ENCODE results near the gene ZBTB6. TPM values are rescaled to one million over a fixed set of nuclear protein-coding genes. Genes with fewer than 3 reads are reported as not detected.
"Not testable (repeated sequence)": the region's sequence is repeated elsewhere in the genome, so short reads cannot be mapped to it uniquely, and the experiment has no call there.

ZBTB6 gene
- total and polyA plus RNA-seq, 7 donors: 3.0 to 14.5 (median 7.1) TPM

- H3K36me3 ChIP-seq: peaks cover 0 to 20% (median 13%) of the 10 kb centered on the region in 4 donors
- H3K27me3 ChIP-seq: no peaks in the 10 kb centered on the region
- H3K9me3 ChIP-seq: no peaks in the 10 kb centered on the region
- no peaks in the 10 kb centered on the region for H3K4me1 ChIP-seq
- intact Hi-C loops (cut with DNase I): no loop called here
- H3K27ac ChIP-seq: no peak overlapping the region
- TF ChIP-seq EP300 (IDR thresholded peaks at IDR 0.05): no peak
- no peak for TF ChIP-seq CTCF (IDR thresholded peaks at IDR 0.05)
- no peak for TF ChIP-seq POLR2A (IDR thresholded peaks at IDR 0.05)
- no peak for TF ChIP-seq POLR2AphosphoS5 (IDR thresholded peaks at IDR 0.05)
- H3K4me3 ChIP-seq: no peak overlapping the region
- no peak for DNase-seq
- 93 to 97% methylated on average over 8 of the region's 8 CpGs for WGBS, 2 donors
Measured at GRCh38 chr9:122922713-122923112, 9.6 kb upstream of the ZBTB6 start.

GRCh38 chr9:122918310-122918709 is 5.2 kb upstream of the ZBTB6 start:
- intact Hi-C loops (cut with DNase I): no loop called here
- TF ChIP-seq CTCF (IDR thresholded peaks at IDR 0.05): no peak
- no peak for TF ChIP-seq POLR2A (IDR thresholded peaks at IDR 0.05)
- no peak for TF ChIP-seq EP300 (IDR thresholded peaks at IDR 0.05)
- no peak for TF ChIP-seq POLR2AphosphoS5 (IDR thresholded peaks at IDR 0.05)
- 89 to 93% methylated on average over 2 of the region's 2 CpGs for WGBS, 2 donors
- peaks cover 0 to 7% (median 2%) of the 10 kb centered on the region in 4 donors for H3K4me1 ChIP-seq
- H3K9me3 ChIP-seq: no peaks in the 10 kb centered on the region
- no peak for DNase-seq
- H3K4me3 ChIP-seq: no peak overlapping the region
- H3K27ac ChIP-seq: no peak overlapping the region
- no peaks in the 10 kb centered on the region for H3K27me3 ChIP-seq
- H3K36me3 ChIP-seq: peaks cover 0 to 20% (median 13%) of the 10 kb centered on the region in 4 donors

GRCh38 chr9:122912671-122912963 is 506 bp downstream of the ZBTB6 start:
- no peak for DNase-seq
- Histone ChIP-seq H3K36me3 (peaks cover 0 to 30% (median 10%) of the 10 kb centered on the region in 4 donors), H3K4me1 (peaks cover 0 to 18% (median 11%) of the 10 kb centered on the region in 4 donors), H3K27me3 (no peaks in the 10 kb centered on the region), H3K27ac (peak overlapping the region; percentile 79 to 89 (median 84)), H3K4me3 (peak overlapping the region; percentile 70 to 86 (median 78)), H3K9me3 (no peaks in the 10 kb centered on the region)
- TF ChIP-seq POLR2AphosphoS5 (IDR thresholded peaks at IDR 0.05): no peak
- no peak for TF ChIP-seq CTCF (IDR thresholded peaks at IDR 0.05)
- TF ChIP-seq POLR2A (IDR thresholded peaks at IDR 0.05): no peak
- no peak for TF ChIP-seq EP300 (IDR thresholded peaks at IDR 0.05)
- 1 to 2% methylated on average over 9 of the region's 9 CpGs for WGBS, 2 donors
- intact Hi-C loops (cut with DNase I): no loop called here

GRCh38 chr9:122906122-122906521 is 7.0 kb downstream of the ZBTB6 start:
- Histone ChIP-seq H3K27ac (peak overlapping the region in 3 of 4 donors; percentile 97 to 99 (median 97)), H3K36me3 (peaks cover 0 to 22% (median 6%) of the 10 kb centered on the region in 4 donors), H3K4me1 (peaks cover 0 to 35% (median 30%) of the 10 kb centered on the region in 4 donors)
- WGBS, 2 donors: 93 to 97% methylated on average over 16 of the region's 16 CpGs
- H3K27me3 ChIP-seq; H3K4me3 ChIP-seq; intact Hi-C loops (cut with DNase I); H3K9me3 ChIP-seq; DNase-seq: not testable (repeated sequence)

- Histone ChIP-seq H3K36me3 (peaks cover 0 to 12% (median 0%) of the 10 kb centered on the region in 4 donors), H3K27me3 (no peaks in the 10 kb centered on the region), H3K9me3 (no peaks in the 10 kb centered on the region), H3K4me3 (peak within 1 kb of the TSS; percentile 54 to 97 (median 94)), H3K27ac (peak within 1 kb of the TSS; percentile 97 to 99 (median 98)), H3K4me1 (peaks cover 0 to 45% (median 39%) of the 10 kb centered on the region in 4 donors)
- TF ChIP-seq CTCF (IDR thresholded peaks at IDR 0.05) (no peak), POLR2A (IDR thresholded peaks at IDR 0.05) (peak; percentile 92 to 93), EP300 (IDR thresholded peaks at IDR 0.05) (peak in 1 of 4 donors; percentile 50), POLR2AphosphoS5 (IDR thresholded peaks at IDR 0.05) (peak; percentile 94 to 99 (median 98))
- 0 to 1% methylated on average over 77 of the region's 77 CpGs for WGBS, 2 donors
- intact Hi-C loops (cut with DNase I): loop anchor here (2.0 kb wide), 2 partner anchors 36 to 86 kb away; partner anchors contain the start of gene RABGAP1
- peak; percentile 100 for DNase-seq
Measured at GRCh38 chr9:122904823-122905710, 8.1 kb downstream of the ZBTB6 start, which contains the start of gene RC3H2. Gene RC3H2 (minus strand): TSS chr9:122905359. CDS start chr9:122897509, 7,850 bp downstream.

Measured in sigmoid colon (tissue), 7 donors.